HG03460 (cell line): Measurements from ENCODE around the gene HSPBP1.
"Not testable (repeated sequence)": the region's sequence is repeated elsewhere in the genome, so short reads cannot be mapped to it uniquely, and the experiment has no call there.

Experiments
- ATAC-seq: cut with Tn5 transposase; IDR thresholded peaks from one replicate; pipeline ENCODE4 v1.9.1; 2021; ENCODE audit not compliant: unreplicated experiment

Gene HSPBP1

GRCh38 chr19:55241143-55241934 lies 38.6 kb downstream of the HSPBP1 start:
- ATAC-seq = no peak

DNA sequence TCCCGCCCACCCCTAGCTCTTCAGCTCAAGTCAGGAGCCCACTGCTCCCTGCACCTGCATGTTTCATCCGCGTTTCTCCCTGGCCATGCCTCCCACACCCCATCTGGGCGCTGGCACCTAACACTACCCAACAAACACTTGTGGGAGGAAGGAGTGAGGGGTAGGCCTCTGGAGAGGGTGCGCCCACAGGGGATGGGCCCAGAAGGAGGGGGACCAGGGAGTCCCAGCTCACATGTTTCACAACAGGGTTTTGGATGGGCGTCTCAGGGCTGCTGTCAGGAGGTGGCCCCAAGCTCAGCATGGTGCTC lies 39.2 kb downstream of the HSPBP1 start:
- ATAC-seq = no peak

GRCh38 chr19:55239004-55239403 lies 40.9 kb downstream of the HSPBP1 start:
- ATAC-seq = no peak

GRCh38 chr19:55238030-55238429 lies 41.9 kb downstream of the HSPBP1 start:
- ATAC-seq = no peak

DNA sequence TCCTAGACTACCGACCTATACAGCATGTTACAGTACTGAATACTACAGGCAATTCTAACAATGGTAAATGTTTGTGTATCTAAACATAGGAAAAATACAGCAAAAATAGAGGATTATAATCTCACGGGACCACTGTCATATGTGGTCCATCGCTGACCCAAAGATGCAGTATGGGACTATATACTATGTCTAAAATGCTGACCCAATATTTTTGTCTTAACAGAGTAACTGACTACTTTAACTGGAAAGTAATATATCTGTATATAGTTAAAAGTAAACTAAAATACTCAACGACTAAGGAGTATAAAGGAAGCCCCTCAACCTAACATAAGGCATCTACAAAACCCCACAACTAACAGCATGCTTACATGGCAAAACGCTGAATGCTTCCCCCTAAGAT lies 46.9 kb downstream of the HSPBP1 start:
- ATAC-seq = no peak

DNA sequence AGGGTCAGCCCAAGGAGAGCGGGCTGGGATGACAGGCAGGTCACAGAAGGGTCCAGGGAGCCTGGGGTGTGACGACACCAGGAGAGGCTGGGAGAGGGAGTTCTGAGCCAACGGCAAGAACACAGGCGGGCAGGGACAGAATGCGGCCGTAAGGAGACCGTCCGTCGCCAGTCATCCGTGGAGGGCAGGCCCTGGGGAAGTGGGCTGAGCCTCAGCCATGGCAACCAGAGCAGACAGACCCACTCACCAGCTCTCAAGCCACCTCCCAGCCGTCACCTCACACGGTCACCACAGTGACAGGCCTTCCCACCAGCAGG lies 47.7 kb downstream of the HSPBP1 start:
- ATAC-seq = no peak

- ATAC-seq = no peak
Observed at GRCh38 chr19:55231391-55232285, 48.3 kb downstream of the HSPBP1 start.

DNA sequence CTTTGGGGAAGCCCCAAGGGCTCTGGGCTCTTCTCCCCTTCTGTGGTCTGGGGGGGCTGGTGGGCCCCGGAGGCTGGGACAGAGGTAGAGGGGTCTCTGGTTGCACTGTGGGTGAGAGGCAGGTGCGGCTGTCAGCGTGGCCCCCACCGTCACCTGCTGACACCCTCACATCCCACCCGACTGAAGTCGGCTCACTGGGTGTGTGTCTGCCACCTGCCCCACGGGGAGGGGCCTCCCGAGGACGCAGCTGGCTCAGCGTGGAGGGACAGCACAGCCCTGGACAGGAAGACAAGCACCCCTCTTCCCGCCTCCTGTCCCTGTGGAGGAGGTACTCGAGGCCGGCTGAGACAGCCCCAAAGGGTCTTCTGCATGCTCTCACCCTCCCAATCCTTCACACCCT lies 49.1 kb downstream of the HSPBP1 start:
- ATAC-seq = no peak

GRCh38 chr19:55230329-55230728 lies 49.6 kb downstream of the HSPBP1 start:
- no peak for ATAC-seq

DNA sequence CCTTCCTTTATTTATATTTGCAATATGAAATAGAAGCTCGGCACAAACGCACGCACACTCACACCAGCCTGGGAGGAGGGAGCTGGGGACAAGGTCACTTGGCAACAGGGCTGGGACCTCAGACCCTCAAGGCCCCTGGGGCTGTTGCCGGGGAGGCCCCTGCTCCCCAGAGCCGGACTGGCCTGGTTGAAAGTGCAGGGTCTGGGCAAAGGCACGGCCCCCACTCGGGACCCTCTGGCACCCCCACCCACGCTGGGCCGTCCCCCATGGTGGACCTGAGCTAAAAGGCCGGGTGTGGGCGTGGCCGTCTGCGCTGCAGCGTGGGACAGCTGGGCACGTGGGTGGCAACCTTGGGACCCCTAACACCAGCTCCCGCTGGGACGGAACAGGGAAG lies 50.1 kb downstream of the HSPBP1 start:
- ATAC-seq = no peak

DNA sequence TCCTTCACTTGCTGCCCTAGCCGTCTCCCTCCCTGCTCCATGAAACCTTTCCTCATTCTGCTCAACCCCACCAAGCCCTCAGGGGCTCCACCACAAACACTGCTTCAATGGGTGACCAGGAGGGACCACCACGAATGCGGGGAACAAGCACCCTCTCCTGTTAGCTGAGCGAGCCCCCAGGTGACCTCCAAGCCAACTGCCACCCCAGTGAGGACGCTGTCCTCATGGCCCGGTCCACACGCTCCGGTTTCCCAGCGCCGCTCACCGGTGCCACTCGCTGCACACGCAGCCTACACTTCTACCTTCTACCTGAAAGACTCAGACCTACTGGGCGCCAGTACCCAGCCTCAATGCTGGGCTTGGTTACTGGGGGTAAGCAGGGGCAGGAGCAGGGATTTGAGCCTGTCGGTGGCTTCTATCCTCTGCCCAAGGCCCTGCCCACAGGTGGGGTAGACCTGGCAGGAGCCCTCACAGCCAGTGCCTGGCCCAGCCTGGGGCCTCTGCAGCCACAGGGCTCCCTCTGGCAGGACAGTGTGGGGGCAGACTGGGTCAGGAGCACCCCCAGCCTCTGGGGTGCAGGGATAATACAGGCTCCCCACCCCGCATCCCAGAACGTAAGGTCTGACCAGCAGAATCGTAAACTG lies 50.6 kb downstream of the HSPBP1 start:
- no peak for ATAC-seq

- ATAC-seq = no peak
Observed at GRCh38 chr19:55228403-55229031, 51.4 kb downstream of the HSPBP1 start, which contains the start of gene TMEM86B. Gene TMEM86B (minus strand): TSS chr19:55228763. CDS start chr19:55228741, 22 bp downstream.

DNA sequence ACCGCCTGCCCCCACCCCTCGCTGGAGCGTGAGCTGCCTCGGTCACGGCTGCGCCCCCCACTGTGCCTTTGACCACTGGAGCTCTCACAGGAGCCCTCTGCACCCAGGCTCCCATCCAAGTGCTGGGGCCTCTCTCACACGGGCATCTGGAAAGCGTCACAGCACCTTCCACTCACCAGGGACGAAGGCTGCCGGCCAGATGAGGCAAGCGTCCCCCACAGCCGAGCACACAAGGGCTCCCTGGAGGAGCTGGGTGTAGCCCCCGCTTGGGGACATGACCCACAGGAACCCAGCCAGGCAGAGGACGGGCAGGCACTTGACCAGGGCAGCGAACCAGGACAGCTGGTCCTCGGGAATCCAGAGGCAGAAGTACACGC lies 51.9 kb downstream of the HSPBP1 start:
- ATAC-seq = no peak

DNA sequence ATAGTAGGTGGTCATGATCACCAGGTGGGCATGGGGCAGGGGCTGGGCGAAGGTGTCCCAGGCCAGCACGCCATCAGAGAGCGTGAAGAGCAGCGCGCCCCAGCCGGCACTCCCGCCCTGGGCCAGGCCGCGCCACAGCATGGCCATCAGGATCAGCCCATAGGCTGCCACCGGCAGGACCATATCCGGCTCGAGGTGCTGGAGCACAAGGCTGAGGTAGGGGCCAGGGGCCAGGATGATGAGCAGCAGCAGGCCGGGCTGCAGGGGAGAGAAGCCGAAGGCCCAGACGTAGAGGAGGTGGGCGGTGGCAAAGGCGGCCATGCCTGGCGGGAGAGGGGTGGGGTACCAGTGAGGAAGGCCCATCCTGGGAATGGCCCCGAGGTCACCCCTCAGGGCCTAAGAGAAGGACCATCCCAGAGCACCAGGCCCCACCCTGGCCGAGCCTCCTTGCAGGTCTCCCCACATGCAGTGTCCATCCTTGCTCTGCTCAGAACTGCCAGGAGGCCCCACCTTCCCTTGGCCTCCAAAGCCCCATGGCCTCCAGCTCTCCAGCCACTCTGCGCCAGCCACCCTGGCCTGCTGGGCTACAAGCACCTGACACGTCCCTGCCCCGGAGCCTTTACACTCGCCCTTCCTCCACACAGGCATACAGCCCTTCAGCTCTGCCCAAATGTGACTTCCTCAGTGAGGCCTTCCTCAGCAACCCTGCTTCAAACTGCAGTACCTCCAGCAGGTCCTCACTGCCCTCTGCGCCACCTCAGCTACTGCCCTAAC lies 52.5 kb downstream of the HSPBP1 start:
- no peak for ATAC-seq

DNA sequence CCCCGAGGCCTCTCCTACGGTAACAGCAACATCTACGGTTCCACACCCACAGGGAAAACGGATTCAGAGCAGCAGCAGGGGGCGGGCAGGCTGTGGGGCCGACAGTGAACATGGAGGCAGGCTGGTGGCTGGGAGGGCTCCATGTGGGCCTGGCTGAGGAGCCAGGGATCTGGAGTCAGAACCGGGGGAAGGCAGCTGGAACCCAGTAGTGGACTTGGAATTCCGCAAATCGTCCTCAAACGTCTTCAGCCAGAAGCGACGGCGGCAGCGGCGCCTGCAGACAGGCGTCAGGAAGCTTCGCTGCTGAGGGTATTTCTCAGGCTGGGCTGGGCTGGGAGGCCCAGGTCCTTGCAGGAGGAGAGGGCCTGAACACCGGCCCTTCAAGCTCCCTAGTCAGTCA lies 53.1 kb downstream of the HSPBP1 start:
- no peak for ATAC-seq

DNA sequence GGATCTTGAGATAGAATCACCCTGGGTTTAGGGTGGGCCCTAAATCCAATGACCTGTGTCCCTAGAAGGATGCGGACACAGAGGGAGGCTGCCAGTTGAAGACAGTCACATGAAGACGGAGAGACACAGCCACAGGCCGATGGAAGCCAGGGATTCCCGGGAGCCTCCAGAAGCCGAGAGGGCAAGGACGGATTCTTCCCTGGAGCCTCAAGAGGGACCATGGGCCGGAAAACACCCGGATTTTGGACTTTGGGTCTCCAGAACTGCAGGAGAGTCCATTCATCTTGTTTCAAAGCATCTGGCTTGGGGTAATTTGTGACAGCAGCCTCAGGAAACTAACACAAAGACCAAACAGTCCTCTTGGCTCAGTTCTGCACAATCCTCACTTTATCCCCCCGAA lies 53.6 kb downstream of the HSPBP1 start:
- ATAC-seq = no peak

DNA sequence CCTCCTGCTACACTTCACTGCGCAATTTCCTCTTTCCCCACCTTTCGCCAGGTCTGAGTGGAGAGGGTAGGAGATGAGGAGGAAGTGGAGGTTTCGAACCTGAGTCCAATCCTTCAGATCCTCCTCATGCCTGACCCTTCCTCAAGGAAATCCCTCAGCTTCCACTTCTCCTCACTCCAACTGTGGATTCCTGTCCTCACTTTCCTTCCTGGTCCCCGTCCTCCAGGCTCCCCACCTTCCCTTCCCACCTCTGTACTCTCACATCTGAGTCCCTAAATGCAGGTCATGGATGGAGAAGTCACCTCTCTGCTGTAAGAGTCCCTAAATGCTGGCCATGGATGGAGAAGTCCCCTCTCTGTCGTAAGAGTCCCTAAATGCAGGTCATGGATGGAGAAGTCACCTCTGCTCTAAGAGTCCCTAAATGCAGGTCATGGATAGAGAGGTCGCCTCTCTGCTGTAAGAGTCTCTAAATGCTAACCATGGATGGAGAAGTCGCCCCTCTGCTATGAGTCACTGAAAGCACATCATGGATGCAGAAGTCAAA lies 54.4 kb downstream of the HSPBP1 start:
- ATAC-seq = no peak

DNA sequence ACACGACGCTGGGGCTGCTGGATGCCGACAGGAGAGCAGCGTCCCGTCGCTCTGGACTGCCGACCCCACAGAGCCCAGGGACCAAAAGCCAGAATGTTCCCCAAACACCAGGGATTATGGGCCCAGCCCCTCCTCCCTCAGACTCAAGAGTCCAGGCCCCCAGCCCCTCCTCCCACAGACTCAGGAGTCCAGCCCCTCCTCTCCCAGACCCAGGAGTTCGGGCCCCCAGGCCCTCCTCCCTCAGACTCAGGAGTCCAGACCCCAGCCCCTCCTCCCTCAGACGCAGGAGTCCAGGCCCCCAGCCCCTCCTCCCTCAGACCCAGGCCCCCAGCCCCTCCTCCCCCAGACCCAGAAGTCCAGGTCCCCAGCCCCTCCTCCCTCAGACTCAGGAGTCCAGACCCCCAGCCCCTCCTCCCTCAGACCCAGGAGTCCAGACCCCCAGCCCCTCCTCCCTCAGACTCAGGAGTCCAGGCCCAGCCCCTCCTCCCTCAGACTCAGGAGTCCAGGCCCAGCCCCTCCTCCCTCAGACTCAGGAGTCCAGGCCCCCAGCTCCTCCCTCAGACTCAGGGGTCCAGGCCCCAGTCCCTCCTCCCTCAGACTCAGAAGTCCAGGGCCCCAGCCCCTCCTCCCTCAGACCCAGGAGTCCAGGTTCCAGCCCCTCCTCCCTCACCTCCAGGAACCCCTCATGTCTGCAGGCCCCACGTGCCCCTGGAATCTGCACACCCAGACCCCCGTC lies 55.1 kb downstream of the HSPBP1 start:
- not testable (repeated sequence) for ATAC-seq

DNA sequence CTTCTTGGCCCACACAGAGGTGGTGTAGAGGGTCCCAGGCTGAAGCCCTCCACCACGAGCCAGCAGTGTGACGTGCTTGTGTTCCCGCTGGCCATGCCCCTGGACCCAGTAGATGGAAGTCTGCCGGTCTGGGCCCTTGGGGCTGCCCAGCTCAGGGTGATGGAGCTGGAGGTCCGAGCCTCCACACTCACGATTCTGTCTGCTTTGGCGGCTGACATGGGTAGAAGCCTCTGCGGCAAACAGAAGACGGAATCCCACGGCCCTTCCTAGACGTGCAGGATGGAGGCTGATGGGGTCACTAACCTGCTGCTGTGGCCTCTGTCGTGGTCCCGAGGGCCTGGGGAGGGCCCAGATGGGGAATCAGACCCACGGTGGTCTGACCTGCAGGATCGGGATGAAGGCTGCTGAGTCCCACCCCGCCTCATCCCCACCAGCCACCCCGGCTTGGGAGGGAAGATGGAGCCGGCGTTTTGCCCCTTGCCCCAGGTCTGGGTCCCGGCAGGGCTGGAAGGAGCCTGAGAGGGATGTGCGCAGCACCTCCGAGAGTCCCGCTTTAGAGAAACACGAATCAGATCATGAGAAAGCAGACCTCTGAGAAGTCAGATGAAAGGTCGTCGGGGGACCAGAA lies 55.8 kb downstream of the HSPBP1 start:
- ATAC-seq = no peak
